PC-9 (cell line): ENCODE data around the gene SCN3A.

Experiments
- EZH2 ChIP-seq: fragments of 200-600 bp; sonication (generic); IDR thresholded peaks from 2 replicates; pipeline ENCODE4 v1.8.0; 2017; ENCODE audit warnings: antibody characterized with exemption, low read depth
- TF ChIP-seq, protein P1 (sequence below): fragments of 200-600 bp; sonication (generic); conservative IDR thresholded peaks from 2 replicates; pipeline ENCODE4 v1.6.1; 2017; ENCODE audit warnings: mixed run types, antibody characterized with exemption, mild to moderate bottlenecking, moderate library complexity

DNA sequence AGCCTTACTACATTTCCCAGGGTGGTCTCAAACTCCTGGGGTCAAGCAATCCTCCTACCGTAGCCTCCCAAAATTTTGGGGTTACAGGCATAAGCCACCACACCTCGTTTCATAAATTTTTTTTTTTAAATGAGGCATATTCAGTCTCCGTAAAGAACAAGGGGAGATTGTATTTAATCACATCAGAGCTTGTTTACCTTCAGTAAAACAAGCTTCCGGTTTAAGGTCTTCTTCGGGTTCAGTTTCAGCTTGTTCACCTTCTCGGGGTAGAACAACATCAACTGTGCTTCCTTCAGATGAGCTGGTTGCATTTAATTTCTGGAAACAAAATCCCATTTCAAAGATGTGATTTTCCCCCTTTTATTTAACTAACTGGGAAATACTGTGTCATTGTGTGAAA lies 88.6 kb downstream of the SCN3A start:
- TF ChIP-seq, protein P1, sequence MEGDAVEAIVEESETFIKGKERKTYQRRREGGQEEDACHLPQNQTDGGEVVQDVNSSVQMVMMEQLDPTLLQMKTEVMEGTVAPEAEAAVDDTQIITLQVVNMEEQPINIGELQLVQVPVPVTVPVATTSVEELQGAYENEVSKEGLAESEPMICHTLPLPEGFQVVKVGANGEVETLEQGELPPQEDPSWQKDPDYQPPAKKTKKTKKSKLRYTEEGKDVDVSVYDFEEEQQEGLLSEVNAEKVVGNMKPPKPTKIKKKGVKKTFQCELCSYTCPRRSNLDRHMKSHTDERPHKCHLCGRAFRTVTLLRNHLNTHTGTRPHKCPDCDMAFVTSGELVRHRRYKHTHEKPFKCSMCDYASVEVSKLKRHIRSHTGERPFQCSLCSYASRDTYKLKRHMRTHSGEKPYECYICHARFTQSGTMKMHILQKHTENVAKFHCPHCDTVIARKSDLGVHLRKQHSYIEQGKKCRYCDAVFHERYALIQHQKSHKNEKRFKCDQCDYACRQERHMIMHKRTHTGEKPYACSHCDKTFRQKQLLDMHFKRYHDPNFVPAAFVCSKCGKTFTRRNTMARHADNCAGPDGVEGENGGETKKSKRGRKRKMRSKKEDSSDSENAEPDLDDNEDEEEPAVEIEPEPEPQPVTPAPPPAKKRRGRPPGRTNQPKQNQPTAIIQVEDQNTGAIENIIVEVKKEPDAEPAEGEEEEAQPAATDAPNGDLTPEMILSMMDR: no peak
- TF ChIP-seq EZH2: no peak
